B cell (primary cell): ENCODE results near the gene PCBP3. TPM values are rescaled to one million over a fixed set of nuclear protein-coding genes. Genes with fewer than 3 reads are reported as not detected.
"Not testable (repeated sequence)": the region's sequence is repeated elsewhere in the genome, so short reads cannot be mapped to it uniquely, and the experiment has no call there.

Experiments
- ATAC-seq: fragments of 200-7000 bp; cut with Tn5 transposase; one replicate; pipeline ENCODE4 v1.10.0; 2021; ENCODE audit warnings: low read depth, mild to moderate bottlenecking, moderate number of reproducible peaks, moderate library complexity
- CTCF ChIA-PET: fragments of 350-600 bp; sonication (Branson Sonifier 250); formaldehyde crosslinking; loops from one replicate; lab custom pipeline; 2021; ENCODE audit warnings: antibody characterized with exemption, inconsistent platforms; lab: Charles Lee
- POLR2A ChIA-PET: fragments of 350-600 bp; sonication (Branson Sonifier 250); formaldehyde crosslinking; loops from one replicate; lab custom pipeline; 2021; ENCODE audit warnings: antibody characterized with exemption; lab: Charles Lee
- DNase-seq: peaks from one replicate; pipeline ENCODE4 v3.0.0; 2013
- H2AFZ ChIP-seq: 2 replicates; pipeline ENCODE4 v1.6.1; 2012; ENCODE audit warnings: mild to moderate bottlenecking, low read depth, low read length; ENCODE audit not compliant: insufficient read depth, poor library complexity, severe bottlenecking
- H3K27ac ChIP-seq, 2 donors: 1 replicate in 1 of 2; 2 replicates in 1 of 2; pipeline ENCODE4 v1.5.1; 2012 to 2013; ENCODE audit warnings: low read length in 2 of 2, mild to moderate bottlenecking in 2 of 2, moderate library complexity in 1 of 2
- H3K27me3 ChIP-seq, 4 experiments: fragments of 200-600 bp in 1 of 4; sonication (generic) in 1 of 4; replicated peaks in 1 of 4; 1 replicate in 2 of 4; 2 replicates in 2 of 4; pipeline versions ENCODE4 v1.6.1 to v1.7.0; 2013 to 2016; ENCODE audit warnings: low read length in 3 of 4, mild to moderate bottlenecking in 2 of 4, mixed read lengths in 1 of 4, moderate library complexity in 1 of 4; ENCODE audit not compliant: insufficient read depth in 4 of 4, control insufficient read depth in 3 of 4; ENCODE audit errors: control extremely low read depth in 1 of 4
- H3K36me3 ChIP-seq, 2 experiments: replicated peaks in 1 of 2; 1 replicate in 1 of 2; 2 replicates in 1 of 2; pipeline versions ENCODE4 v1.6.1 to v1.7.1; 2013; ENCODE audit warnings: low read length in 1 of 2; ENCODE audit not compliant: insufficient read depth in 2 of 2, control insufficient read depth in 1 of 2; ENCODE audit errors: control extremely low read depth in 1 of 2, extremely low read depth in 1 of 2
- H3K4me1 ChIP-seq, 2 donors: fragments of 200-600 bp in 1 of 2; sonication (generic) in 1 of 2; 1 replicate in 1 of 2; 2 replicates in 1 of 2; pipeline versions ENCODE4 v1.5.1 to v1.6.1; 2013 to 2017; ENCODE audit warnings: low read length in 2 of 2; ENCODE audit not compliant: control insufficient read depth in 2 of 2, insufficient read depth in 2 of 2
- H3K4me2 ChIP-seq: replicated peaks from 2 replicates; pipeline ENCODE3; 2012; ENCODE audit warnings: mild to moderate bottlenecking, low read depth, low read length; ENCODE audit not compliant: poor library complexity, severe bottlenecking
- H3K4me3 ChIP-seq, 5 experiments: fragments of 200-600 bp in 1 of 5; sonication (generic) in 1 of 5; 1 replicate in 3 of 5; 2 replicates in 2 of 5; pipeline versions ENCODE4 v1.5.1 to v1.7.0; 2011 to 2016; ENCODE audit warnings: low read length in 4 of 5, mild to moderate bottlenecking in 4 of 5, low read depth in 2 of 5, control low read depth in 1 of 5, moderate library complexity in 1 of 5; ENCODE audit not compliant: insufficient read depth in 1 of 5; ENCODE audit errors: control extremely low read depth in 1 of 5, extremely low read depth in 1 of 5
- H3K79me2 ChIP-seq: fragments of 200-600 bp; sonication (generic); one replicate; pipeline ENCODE4 v1.6.0; 2016; ENCODE audit warnings: low read length; ENCODE audit not compliant: control insufficient read depth, insufficient read depth
- H3K9ac ChIP-seq: fragments of 200-600 bp; sonication (generic); 2 replicates; pipeline ENCODE4 v1.6.1; 2017; ENCODE audit warnings: mild to moderate bottlenecking, low read length, moderate library complexity
- H3K9me3 ChIP-seq, 3 donors: one replicate each; pipeline versions ENCODE4 v1.6.1 to v1.7.1; 2013; ENCODE audit warnings: low read length in 2 of 3; ENCODE audit not compliant: control insufficient read depth in 2 of 3, insufficient read depth in 1 of 3; ENCODE audit errors: control extremely low read depth in 1 of 3
- H4K20me1 ChIP-seq: 2 replicates; pipeline ENCODE4 v1.6.0; 2012; ENCODE audit warnings: mild to moderate bottlenecking, low read length; ENCODE audit not compliant: insufficient read depth, control insufficient read depth, poor library complexity, severe bottlenecking
- H3K27ac Mint-ChIP-seq: one replicate; pipeline ENCODE4 v1.8.0; 2021; ENCODE audit warnings: mixed read lengths
- H3K27me3 Mint-ChIP-seq: one replicate; pipeline ENCODE4 v1.8.0; 2021; ENCODE audit warnings: mixed read lengths
- H3K4me1 Mint-ChIP-seq: one replicate; pipeline ENCODE4 v1.8.0; 2021; ENCODE audit warnings: mixed read lengths
- H3K4me3 Mint-ChIP-seq: one replicate; pipeline ENCODE4 v1.8.0; 2021; ENCODE audit warnings: mixed read lengths
- H3K9me3 Mint-ChIP-seq: one replicate; pipeline ENCODE4 v1.8.0; 2022; ENCODE audit warnings: mixed read lengths; ENCODE audit not compliant: insufficient read depth
- intact Hi-C: fragments of 100-400 bp; cut with micrococcal nuclease; formaldehyde crosslinking; loops from one replicate; pipeline ENCODE4 v1.10.0; 2022
- polyA plus RNA-seq: library from polyadenylated mRNA; depleted of rRNA; stranded (reverse); fragments of >200 nt; gene quantifications from 2 replicates; pipeline ENCODE4 v1.2.3, GENCODE V29; 2012
- total RNA-seq, 2 donors: library from RNA; stranded (reverse); fragments of 120-200 nt in 1 of 2; gene quantifications; 1 replicate in 1 of 2; 2 replicates in 1 of 2; pipeline versions ENCODE4 v1.2.3 to v1.2.4, GENCODE V29; 2013 to 2022

The PCBP3 gene
- total and polyA plus RNA-seq, 2 donors (not counting 1 experiment from before 2014, with no cell fraction given) = 0.45 to 2.7 TPM

- H3K4me3 Mint-ChIP-seq, H3K79me2 ChIP-seq, POLR2A ChIA-PET, H3K9me3 Mint-ChIP-seq, H3K36me3 ChIP-seq, H3K4me1 Mint-ChIP-seq, H4K20me1 ChIP-seq, H3K27ac Mint-ChIP-seq, H3K27ac ChIP-seq, ATAC-seq, DNase-seq, H2AFZ ChIP-seq, H3K9ac ChIP-seq, H3K9me3 ChIP-seq, H3K4me2 ChIP-seq, H3K27me3 ChIP-seq, intact Hi-C loops, H3K4me1 ChIP-seq, H3K4me3 ChIP-seq: not testable (repeated sequence)
- H3K27me3 Mint-ChIP-seq = peaks cover 14% of the 10 kb centered on the region
- CTCF ChIA-PET = interaction anchor here (1.0 kb wide), 1 partner anchor 675 kb away, joined by 3 read pairs; no protein-coding TSS in a partner anchor
Observed at GRCh38 chr21:45814210-45814940, 170.8 kb downstream of the PCBP3 start.

GRCh38 chr21:45815781-45816180, 172.3 kb downstream of the PCBP3 start:
- H3K36me3 ChIP-seq, H3K4me2 ChIP-seq, intact Hi-C loops, POLR2A ChIA-PET, H3K9me3 Mint-ChIP-seq, H3K4me1 Mint-ChIP-seq, H3K4me3 Mint-ChIP-seq, H3K9ac ChIP-seq, H3K9me3 ChIP-seq, ATAC-seq, H3K79me2 ChIP-seq, H2AFZ ChIP-seq, H3K4me3 ChIP-seq, H4K20me1 ChIP-seq, H3K4me1 ChIP-seq, DNase-seq, CTCF ChIA-PET, H3K27me3 ChIP-seq, H3K27ac ChIP-seq, H3K27ac Mint-ChIP-seq: not testable (repeated sequence)
- peaks cover 19% of the 10 kb centered on the region for H3K27me3 Mint-ChIP-seq
